Stomach smooth muscle (tissue), 2 donors: ENCODE data around the gene PERM1.

Source experiments
- H3K27ac ChIP-seq: one replicate; pipeline ENCODE4 v1.7.0; 2013; ENCODE audit warnings: mild to moderate bottlenecking, low read length, inconsistent platforms
- H3K27me3 ChIP-seq, 2 donors: one replicate each; pipeline ENCODE4 v1.7.0; 2013; ENCODE audit warnings: low read length in 2 of 2; ENCODE audit not compliant: insufficient read depth in 2 of 2, control insufficient read depth in 1 of 2
- H3K36me3 ChIP-seq, 2 donors: one replicate each; pipeline ENCODE4 v1.7.0; 2013; ENCODE audit warnings: low read length in 2 of 2; ENCODE audit not compliant: control insufficient read depth in 2 of 2, insufficient read depth in 2 of 2
- H3K4me1 ChIP-seq: one replicate; pipeline ENCODE4 v1.7.0; 2013; ENCODE audit warnings: low read length; ENCODE audit not compliant: control insufficient read depth, insufficient read depth
- H3K4me3 ChIP-seq, 2 donors: one replicate each; pipeline ENCODE4 v1.7.0; 2013; ENCODE audit warnings: low read length in 2 of 2
- H3K9ac ChIP-seq, 2 donors: one replicate each; pipeline ENCODE4 v1.7.0; 2013; ENCODE audit warnings: low read length in 2 of 2, mild to moderate bottlenecking in 1 of 2
- H3K9me3 ChIP-seq, 2 donors: one replicate each; pipeline ENCODE4 v1.7.0; 2013; ENCODE audit warnings: low read length in 2 of 2; ENCODE audit not compliant: control insufficient read depth in 2 of 2
- donor health status: healthy.
- donor health status: Pancreatic carcinoma.

The PERM1 gene

GRCh38 chr1:932776-933602, 48.9 kb downstream of the PERM1 start:
- no peaks in the 10 kb centered on the region for H3K36me3 ChIP-seq
- peaks cover 13 to 37% of the 10 kb centered on the region in 2 donors for H3K27me3 ChIP-seq
- no peaks in the 10 kb centered on the region for H3K9me3 ChIP-seq
- H3K27ac ChIP-seq: no peak overlapping the region
- no peak overlapping the region for H3K9ac ChIP-seq
- no peak overlapping the region for H3K4me3 ChIP-seq
- H3K4me1 ChIP-seq: peaks cover 9% of the 10 kb centered on the region

- no peak overlapping the region for H3K27ac ChIP-seq
- H3K9ac ChIP-seq: no peak overlapping the region
- H3K9me3 ChIP-seq: no peaks in the 10 kb centered on the region
- H3K36me3 ChIP-seq: no peaks in the 10 kb centered on the region
- peaks cover 15 to 40% of the 10 kb centered on the region in 2 donors for H3K27me3 ChIP-seq
- no peak overlapping the region for H3K4me3 ChIP-seq
- H3K4me1 ChIP-seq: peaks cover 13% of the 10 kb centered on the region
Measured at GRCh38 chr1:932173-932510, 49.8 kb downstream of the PERM1 start.

DNA sequence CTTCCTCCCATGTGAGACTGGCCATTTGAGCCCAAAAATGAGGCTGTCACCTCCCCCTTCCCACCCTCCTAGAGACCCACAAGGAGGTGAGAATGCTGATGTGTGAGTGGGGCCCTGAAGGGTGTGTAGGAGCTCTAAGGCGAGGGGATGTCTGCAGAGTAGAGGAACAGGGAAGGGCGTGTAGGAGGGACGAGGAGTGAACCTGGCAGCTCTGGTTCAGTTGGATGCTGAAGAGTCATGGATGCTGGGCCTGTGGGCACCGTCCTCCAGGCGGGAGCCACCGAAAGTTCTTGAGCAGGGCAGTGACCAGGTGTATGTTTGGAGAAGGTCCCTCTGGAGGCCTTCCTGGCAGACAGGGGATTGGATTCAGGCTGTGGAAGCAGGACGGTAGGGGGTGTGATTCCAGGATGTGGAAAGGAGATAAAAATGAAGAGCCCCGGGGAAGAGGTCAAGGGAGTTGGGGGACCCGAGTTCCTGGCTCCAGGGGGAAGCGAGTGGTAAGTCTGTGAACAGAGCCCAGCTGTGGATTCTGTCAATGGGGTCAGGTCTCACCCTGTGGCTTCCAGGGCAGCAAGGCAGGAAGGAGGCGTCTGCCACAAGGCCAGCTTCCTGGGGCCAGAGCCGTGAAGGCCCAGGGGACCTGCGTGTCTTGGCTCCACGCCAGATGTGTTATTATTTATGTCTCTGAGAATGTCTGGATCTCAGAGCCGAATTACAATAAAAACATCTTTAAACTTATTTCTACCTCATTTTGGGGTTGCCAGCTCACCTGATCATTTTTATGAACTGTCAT, 50.3 kb downstream of the PERM1 start:
- Histone ChIP-seq H3K36me3 (no peaks in the 10 kb centered on the region), H3K4me1 (peaks cover 15% of the 10 kb centered on the region), H3K4me3 (no peak overlapping the region), H3K27me3 (peaks cover 21 to 41% of the 10 kb centered on the region in 2 donors), H3K9me3 (no peaks in the 10 kb centered on the region), H3K9ac (no peak overlapping the region), H3K27ac (no peak overlapping the region)

GRCh38 chr1:930633-931138, 51.2 kb downstream of the PERM1 start:
- peaks cover 18% of the 10 kb centered on the region for H3K4me1 ChIP-seq

GRCh38 chr1:929712-930632, 51.9 kb downstream of the PERM1 start:
- H3K4me1 ChIP-seq: peaks cover 17% of the 10 kb centered on the region
- peaks cover 24 to 43% of the 10 kb centered on the region in 2 donors for H3K27me3 ChIP-seq
- H3K36me3 ChIP-seq: no peaks in the 10 kb centered on the region
- H3K27ac ChIP-seq: no peak overlapping the region
- no peak overlapping the region for H3K9ac ChIP-seq
- no peaks in the 10 kb centered on the region for H3K9me3 ChIP-seq
- H3K4me3 ChIP-seq: no peak overlapping the region

More at GRCh38 chr1:930633-931138, 51.2 kb downstream of the PERM1 start:
- Histone ChIP-seq H3K9ac (no peak overlapping the region), H3K9me3 (no peaks in the 10 kb centered on the region), H3K4me3 (no peak overlapping the region), H3K27ac (no peak overlapping the region), H3K36me3 (no peaks in the 10 kb centered on the region), H3K27me3 (peaks cover 30 to 44% of the 10 kb centered on the region in 2 donors)

DNA sequence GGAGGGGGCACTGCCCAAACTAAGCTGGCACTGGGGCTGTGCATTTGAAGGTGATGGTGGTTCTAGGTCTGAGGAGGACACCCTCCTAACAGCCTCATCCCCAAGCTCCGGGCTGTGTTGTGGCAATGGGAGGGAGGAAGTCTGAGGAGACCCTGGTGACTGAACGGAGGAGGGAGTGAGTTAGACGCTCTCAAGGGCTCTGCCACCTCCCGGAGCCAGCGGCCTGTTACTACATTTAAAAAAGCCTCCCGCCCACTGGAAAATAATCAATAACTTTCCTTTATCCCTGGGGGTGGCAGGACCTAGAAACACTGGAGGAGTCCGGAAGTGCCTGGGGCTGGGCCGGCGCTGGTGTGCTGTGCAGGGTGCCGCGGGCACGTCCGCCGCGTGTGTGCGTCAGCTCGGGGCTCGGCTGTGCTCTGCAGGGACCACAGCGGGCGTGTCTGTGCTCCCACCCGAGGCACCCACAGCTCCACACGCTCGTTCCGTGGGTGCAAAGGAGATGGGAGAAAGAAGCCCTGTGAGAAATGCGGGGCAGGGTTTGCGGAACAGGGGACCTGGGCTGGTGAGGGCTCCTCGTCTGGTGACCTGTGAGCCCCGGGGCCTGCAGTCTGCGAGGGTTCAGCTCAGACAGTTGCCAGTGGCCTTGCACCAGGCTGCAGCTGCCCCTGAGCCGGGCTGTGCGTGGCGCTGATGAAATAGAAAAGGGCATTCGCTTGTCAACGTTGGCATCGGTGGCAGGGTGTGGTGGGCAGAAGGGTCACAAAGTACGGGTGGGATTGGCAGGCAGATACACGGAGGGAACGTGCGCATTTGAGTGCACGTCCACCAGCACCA, 52.9 kb downstream of the PERM1 start:
- H3K9me3 ChIP-seq: no peaks in the 10 kb centered on the region
- H3K27me3 ChIP-seq: peaks cover 24 to 47% of the 10 kb centered on the region in 2 donors
- no peak overlapping the region for H3K9ac ChIP-seq
- H3K36me3 ChIP-seq: no peaks in the 10 kb centered on the region
- H3K4me1 ChIP-seq: peaks cover 27% of the 10 kb centered on the region
- H3K4me3 ChIP-seq: no peak overlapping the region
- no peak overlapping the region for H3K27ac ChIP-seq

DNA sequence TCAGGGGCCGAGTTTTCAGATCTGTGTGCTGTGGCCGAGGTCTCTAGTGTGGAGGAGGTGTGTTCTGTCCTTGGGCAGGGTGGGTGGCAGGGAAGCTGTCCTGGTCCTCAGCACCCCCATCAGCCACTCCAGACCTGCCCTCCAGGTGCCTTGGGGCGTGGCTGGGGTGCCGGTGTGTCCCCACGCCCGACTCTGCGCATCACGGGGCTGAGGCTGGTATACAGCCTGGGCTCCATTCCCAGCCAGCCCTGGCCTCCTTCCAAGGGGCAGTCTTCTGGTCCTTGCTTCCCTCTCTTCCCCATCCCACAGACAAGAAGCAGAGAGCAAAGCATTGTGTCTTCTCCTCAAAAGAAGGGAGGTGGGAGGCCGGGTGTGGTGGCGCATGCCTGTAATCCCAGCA, 54.1 kb downstream of the PERM1 start:
- peaks cover 28 to 47% of the 10 kb centered on the region in 2 donors for H3K27me3 ChIP-seq

GRCh38 chr1:927234-927633, 54.7 kb downstream of the PERM1 start:
- Histone ChIP-seq H3K36me3 (no peaks in the 10 kb centered on the region), H3K27me3 (peaks cover 29 to 48% of the 10 kb centered on the region in 2 donors), H3K9ac (no peak overlapping the region), H3K4me1 (peaks cover 41% of the 10 kb centered on the region), H3K9me3 (no peaks in the 10 kb centered on the region), H3K27ac (no peak overlapping the region), H3K4me3 (no peak overlapping the region)

More for the DNA sequence above, 54.1 kb downstream of the PERM1 start:
- H3K4me1 ChIP-seq: peaks cover 36% of the 10 kb centered on the region
- no peaks in the 10 kb centered on the region for H3K36me3 ChIP-seq
- no peaks in the 10 kb centered on the region for H3K9me3 ChIP-seq
- H3K9ac ChIP-seq: no peak overlapping the region
- H3K4me3 ChIP-seq: no peak overlapping the region
- no peak overlapping the region for H3K27ac ChIP-seq

DNA sequence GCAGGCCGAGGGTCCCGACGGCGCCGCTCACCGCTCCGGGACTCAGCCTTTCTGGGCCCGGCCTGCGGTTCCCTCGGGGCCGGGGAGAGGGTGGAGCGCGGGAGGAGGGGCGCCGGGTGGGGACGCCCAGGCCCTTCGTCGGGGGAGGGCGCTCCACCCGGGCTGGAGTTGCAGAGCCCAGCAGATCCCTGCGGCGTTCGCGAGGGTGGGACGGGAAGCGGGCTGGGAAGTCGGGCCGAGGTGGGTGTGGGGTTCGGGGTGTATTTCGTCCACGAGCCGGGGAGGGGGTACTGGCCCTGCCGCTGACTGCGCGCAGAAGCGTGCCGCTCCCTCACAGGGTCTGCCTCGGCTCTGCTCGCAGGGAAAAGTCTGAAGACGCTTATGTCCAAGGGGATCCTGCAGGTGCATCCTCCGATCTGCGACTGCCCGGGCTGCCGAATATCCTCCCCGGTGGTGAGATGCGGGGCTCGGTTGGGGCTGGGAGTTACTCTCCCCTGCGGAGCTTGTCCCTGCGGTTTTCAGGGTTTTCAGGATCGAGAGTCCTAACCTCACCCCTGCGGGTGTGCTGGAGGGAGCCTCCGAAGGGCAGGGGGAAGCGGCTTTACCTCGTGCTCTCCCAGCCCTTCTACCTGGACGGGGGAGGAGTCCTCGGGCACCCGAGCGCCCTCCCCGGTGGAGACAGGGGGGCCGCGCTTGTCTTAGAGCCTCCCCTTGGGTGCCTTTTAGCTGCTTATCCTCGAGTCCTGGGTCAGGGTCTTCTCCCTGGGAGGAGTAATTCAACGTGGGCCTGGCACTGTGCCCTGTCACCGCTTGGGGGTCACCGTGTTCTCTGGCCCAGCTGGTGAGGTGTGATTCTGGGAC, 56.1 kb downstream of the PERM1 start:
- no peak overlapping the region for H3K9ac ChIP-seq
- peak overlapping the region in 1 of 2 donors; percentile 72 for H3K4me3 ChIP-seq
- H3K9me3 ChIP-seq: no peaks in the 10 kb centered on the region
- H3K36me3 ChIP-seq: no peaks in the 10 kb centered on the region
- no peak overlapping the region for H3K27ac ChIP-seq
- peaks cover 37 to 43% of the 10 kb centered on the region in 2 donors for H3K27me3 ChIP-seq
- H3K4me1 ChIP-seq: peaks cover 51% of the 10 kb centered on the region
